Parathyroid adenoma (tissue), 2 donors: ENCODE data around the gene SUSD1.

Experiments used
- H2AFZ ChIP-seq: fragments of 300-600 bp; sonication (generic); one replicate; pipeline ENCODE4 v1.7.0; 2017; ENCODE audit warnings: antibody characterized with exemption, mild to moderate bottlenecking
- H3K27ac ChIP-seq: fragments of 300-600 bp; sonication (generic); one replicate; pipeline ENCODE4 v1.7.0; 2017
- H3K27me3 ChIP-seq: fragments of 300-600 bp; sonication (generic); one replicate; pipeline ENCODE4 v1.7.0; 2017; ENCODE audit warnings: low read length; ENCODE audit not compliant: control insufficient read depth, insufficient read depth
- H3K36me3 ChIP-seq: fragments of 300-600 bp; sonication (generic); one replicate; pipeline ENCODE4 v1.7.0; 2017; ENCODE audit warnings: low read length; ENCODE audit not compliant: control insufficient read depth, insufficient read depth
- H3K4me1 ChIP-seq: fragments of 300-600 bp; sonication (generic); one replicate; pipeline ENCODE4 v1.7.0; 2017; ENCODE audit warnings: control low read depth
- H3K4me2 ChIP-seq: fragments of 300-600 bp; sonication (generic); one replicate; pipeline ENCODE4 v1.7.0; 2017; ENCODE audit warnings: low read length
- H3K4me3 ChIP-seq: fragments of 300-600 bp; sonication (generic); one replicate; pipeline ENCODE4 v1.7.0; 2017; ENCODE audit warnings: low read depth, low read length
- H3K79me2 ChIP-seq: fragments of 300-600 bp; sonication (generic); one replicate; pipeline ENCODE4 v1.7.0; 2017; ENCODE audit warnings: control low read depth
- H3K9ac ChIP-seq: fragments of 300-600 bp; sonication (generic); one replicate; pipeline ENCODE4 v1.7.0; 2017; ENCODE audit warnings: mild to moderate bottlenecking
- H3K9me3 ChIP-seq: fragments of 300-600 bp; sonication (generic); one replicate; pipeline ENCODE4 v1.7.0; 2017; ENCODE audit warnings: low read length; ENCODE audit not compliant: control insufficient read depth
- CTCF ChIP-seq: fragments of 300-600 bp; sonication (generic); IDR thresholded peaks from one replicate; pipeline ENCODE4 v1.7.0; 2017; ENCODE audit warnings: antibody characterized with exemption, mild to moderate bottlenecking
- donor health status: primary hyperparathyroidism.

The SUSD1 gene

GRCh38 chr9:112015149-112015548 is 159.9 kb downstream of the SUSD1 start:
- Histone ChIP-seq H3K4me3 (no peak overlapping the region), H2AFZ (no peak overlapping the region), H3K79me2 (no peaks in the 10 kb centered on the region), H3K9ac (no peak overlapping the region), H3K4me2 (no peak overlapping the region), H3K4me1 (no peaks in the 10 kb centered on the region), H3K27ac (no peak overlapping the region), H3K27me3 (no peaks in the 10 kb centered on the region), H3K9me3 (no peaks in the 10 kb centered on the region), H3K36me3 (no peaks in the 10 kb centered on the region)
- no peak for TF ChIP-seq CTCF

- no peaks in the 10 kb centered on the region for H3K79me2 ChIP-seq
- no peak overlapping the region for H3K9ac ChIP-seq
- H3K4me3 ChIP-seq: no peak overlapping the region
- H3K27ac ChIP-seq: no peak overlapping the region
- H3K27me3 ChIP-seq: no peaks in the 10 kb centered on the region
- no peaks in the 10 kb centered on the region for H3K9me3 ChIP-seq
- TF ChIP-seq CTCF: no peak
- no peak overlapping the region for H2AFZ ChIP-seq
- H3K4me2 ChIP-seq: no peak overlapping the region
- no peaks in the 10 kb centered on the region for H3K4me1 ChIP-seq
- no peaks in the 10 kb centered on the region for H3K36me3 ChIP-seq
Measured at GRCh38 chr9:112013266-112013665, 161.8 kb downstream of the SUSD1 start.

- H3K4me3 ChIP-seq: no peak overlapping the region
- H3K27me3 ChIP-seq: no peaks in the 10 kb centered on the region
- H3K9me3 ChIP-seq: no peaks in the 10 kb centered on the region
- H3K4me1 ChIP-seq: no peaks in the 10 kb centered on the region
- H3K79me2 ChIP-seq: no peaks in the 10 kb centered on the region
- H3K36me3 ChIP-seq: no peaks in the 10 kb centered on the region
- no peak overlapping the region for H2AFZ ChIP-seq
- H3K4me2 ChIP-seq: no peak overlapping the region
- no peak overlapping the region for H3K9ac ChIP-seq
- no peak overlapping the region for H3K27ac ChIP-seq
- no peak for TF ChIP-seq CTCF
Measured at GRCh38 chr9:112012026-112012902, 162.8 kb downstream of the SUSD1 start.

GRCh38 chr9:112011051-112011620 is 164.0 kb downstream of the SUSD1 start:
- Histone ChIP-seq H3K79me2 (no peaks in the 10 kb centered on the region), H3K36me3 (no peaks in the 10 kb centered on the region), H2AFZ (no peak overlapping the region), H3K4me2 (no peak overlapping the region), H3K4me1 (no peaks in the 10 kb centered on the region), H3K9ac (no peak overlapping the region), H3K9me3 (no peaks in the 10 kb centered on the region), H3K4me3 (no peak overlapping the region), H3K27ac (no peak overlapping the region), H3K27me3 (no peaks in the 10 kb centered on the region)
- no peak for TF ChIP-seq CTCF
